ENCODE measurements around the gene NUP210. TPM values are rescaled to one million over a fixed set of nuclear protein-coding genes. Genes with fewer than 3 reads are reported as not detected.
A peak's percentile ranks its signal among the peaks of the same experiment; 100 is the strongest.

Gene NUP210
- total RNA-seq, 2 donors from 2014 or later = 4.4 to 4.5 TPM

- no peak for DNase-seq (ENCODE audit: low spot score)
- H3K36me3 ChIP-seq = no peaks in the 10 kb centered on the region
- TF ChIP-seq CTCF (IDR thresholded peaks at IDR 0.05) = no peak
Measured at GRCh38 chr3:13317596-13318320, 102.4 kb downstream of the NUP210 start.

GRCh38 chr3:13316603-13317002 lies 103.5 kb downstream of the NUP210 start:
- H3K4me3 ChIP-seq = no peak overlapping the region
- H3K36me3 ChIP-seq = no peaks in the 10 kb centered on the region
- no peaks in the 10 kb centered on the region for H3K4me1 ChIP-seq
- DNase-seq (ENCODE audit: low spot score) = no peak
- no peaks in the 10 kb centered on the region for H3K9me3 ChIP-seq
- no peak overlapping the region for H3K27ac ChIP-seq
- TF ChIP-seq CTCF (IDR thresholded peaks at IDR 0.05) = no peak
- H3K27me3 ChIP-seq = no peaks in the 10 kb centered on the region

More at GRCh38 chr3:13317596-13318320, 102.4 kb downstream of the NUP210 start:
- no peak overlapping the region for H3K27ac ChIP-seq
- H3K4me3 ChIP-seq = no peak overlapping the region
- no peaks in the 10 kb centered on the region for H3K27me3 ChIP-seq
- no peaks in the 10 kb centered on the region for H3K9me3 ChIP-seq
- no peaks in the 10 kb centered on the region for H3K4me1 ChIP-seq

- Histone ChIP-seq H3K4me3 (no peak overlapping the region), H3K4me1 (no peaks in the 10 kb centered on the region), H3K9me3 (no peaks in the 10 kb centered on the region), H3K36me3 (no peaks in the 10 kb centered on the region), H3K27ac (no peak overlapping the region), H3K27me3 (no peaks in the 10 kb centered on the region)
- no peak for DNase-seq (ENCODE audit: low spot score)
- TF ChIP-seq CTCF (IDR thresholded peaks at IDR 0.05) = no peak
Measured at GRCh38 chr3:13314877-13315276, 105.2 kb downstream of the NUP210 start.

GRCh38 chr3:13313813-13314212 lies 106.3 kb downstream of the NUP210 start:
- no peak for DNase-seq (ENCODE audit: low spot score)
- no peak overlapping the region for H3K4me3 ChIP-seq
- no peaks in the 10 kb centered on the region for H3K27me3 ChIP-seq
- H3K4me1 ChIP-seq = no peaks in the 10 kb centered on the region
- no peaks in the 10 kb centered on the region for H3K9me3 ChIP-seq
- no peak overlapping the region for H3K27ac ChIP-seq
- no peak for TF ChIP-seq CTCF (IDR thresholded peaks at IDR 0.05)
- H3K36me3 ChIP-seq = no peaks in the 10 kb centered on the region

GRCh38 chr3:13309004-13309403 lies 111.1 kb downstream of the NUP210 start:
- no peak overlapping the region for H3K4me3 ChIP-seq
- H3K36me3 ChIP-seq = no peaks in the 10 kb centered on the region
- no peaks in the 10 kb centered on the region for H3K27me3 ChIP-seq
- no peaks in the 10 kb centered on the region for H3K9me3 ChIP-seq
- H3K4me1 ChIP-seq = no peaks in the 10 kb centered on the region
- TF ChIP-seq CTCF (IDR thresholded peaks at IDR 0.05) = no peak
- DNase-seq (ENCODE audit: low spot score) = no peak
- H3K27ac ChIP-seq = no peak overlapping the region

- no peaks in the 10 kb centered on the region for H3K9me3 ChIP-seq
- TF ChIP-seq CTCF (IDR thresholded peaks at IDR 0.05) = peak in 1 of 2 donors; percentile 36
- H3K36me3 ChIP-seq = no peaks in the 10 kb centered on the region
- H3K27me3 ChIP-seq = no peaks in the 10 kb centered on the region
- no peak overlapping the region for H3K27ac ChIP-seq
- H3K4me3 ChIP-seq = no peak overlapping the region
- no peak for DNase-seq (ENCODE audit: low spot score)
- H3K4me1 ChIP-seq = no peaks in the 10 kb centered on the region
Measured at GRCh38 chr3:13308380-13308801, 111.7 kb downstream of the NUP210 start.

Data from right atrium auricular region (tissue), 2 donors.